ENCODE measurements around the gene KCNA3.

GRCh38 chr1:110637475-110637874 is 37.3 kb downstream of the KCNA3 start:
- no peak for TF ChIP-seq GABPA (IDR thresholded peaks at IDR 0.05; ENCODE audit: borderline replicate concordance, insufficient read depth, low read length)
- no peak for TF ChIP-seq JUN (IDR thresholded peaks at IDR 0.05; ENCODE audit: low read depth, low read length)
